Brain microvascular endothelial cell (primary cell): ENCODE measurements around the gene TTC39B.
"Not testable (repeated sequence)": the region's sequence is repeated elsewhere in the genome, so short reads cannot be mapped to it uniquely, and the experiment has no call there.

Experiments used
- DNase-seq: peaks from one replicate; pipeline ENCODE4 v3.0.0-alpha.2; 2020
- H3K27ac ChIP-seq: fragments of 250-450 bp; sonication (Bioruptor Pico); 2 replicates; pipeline ENCODE4 v1.5.1; 2020; ENCODE audit warnings: mild to moderate bottlenecking, moderate library complexity
- H3K27me3 ChIP-seq: fragments of 250-450 bp; sonication (Bioruptor Pico); replicated peaks from 2 replicates; pipeline ENCODE4 v1.5.1; 2020; ENCODE audit warnings: mild to moderate bottlenecking
- H3K36me3 ChIP-seq: fragments of 250-450 bp; sonication (Bioruptor Pico); replicated peaks from 2 replicates; pipeline ENCODE4 v1.5.1; 2020; ENCODE audit warnings: mild to moderate bottlenecking
- H3K4me3 ChIP-seq: 2 replicates; pipeline ENCODE4 v1.5.1; 2011; ENCODE audit warnings: low read depth, mild to moderate bottlenecking, control low read depth, low read length, moderate library complexity
- CTCF ChIP-seq: IDR thresholded peaks from 2 replicates; pipeline ENCODE4 v1.5.1; 2011; ENCODE audit warnings: low read depth, mild to moderate bottlenecking, moderate library complexity, low read length, control low read depth, inconsistent platforms; ENCODE audit errors: missing control alignments
- in situ Hi-C: cut with HindIII; loops from 2 replicates; pipeline ENCODE4 v1.10.0; 2017; ENCODE audit warnings: low sequenced_read_pairs, low pct_ligation_motif_present

Gene TTC39B

GRCh38 chr9:15239816-15240215 lies 67.2 kb downstream of the TTC39B start:
- Histone ChIP-seq H3K27me3 (no peaks in the 10 kb centered on the region), H3K27ac (no peak overlapping the region), H3K4me3 (no peak overlapping the region), H3K36me3 (no peaks in the 10 kb centered on the region)
- no peak for TF ChIP-seq CTCF
- in situ Hi-C loops, result no loop called here
- no peak for DNase-seq

- Histone ChIP-seq H3K36me3 (no peaks in the 10 kb centered on the region), H3K27me3 (no peaks in the 10 kb centered on the region), H3K4me3 (no peak overlapping the region), H3K27ac (no peak overlapping the region)
- in situ Hi-C loops, result no loop called here
- no peak for TF ChIP-seq CTCF
- no peak for DNase-seq
These were observed 68.4 kb downstream of the TTC39B start for GRCh38 chr9:15238646-15239045.

- Histone ChIP-seq H3K4me3 (no peak overlapping the region), H3K36me3 (no peaks in the 10 kb centered on the region), H3K27me3 (no peaks in the 10 kb centered on the region), H3K27ac (no peak overlapping the region)
- no peak for DNase-seq
- in situ Hi-C loops, result no loop called here
- TF ChIP-seq CTCF, result no peak
These were observed 71.4 kb downstream of the TTC39B start for GRCh38 chr9:15235658-15236057.

GRCh38 chr9:15233941-15234490 lies 73.0 kb downstream of the TTC39B start:
- DNase-seq, in situ Hi-C loops, H3K27ac ChIP-seq: not testable (repeated sequence)

GRCh38 chr9:15232706-15233280 lies 74.2 kb downstream of the TTC39B start:
- H3K27me3 ChIP-seq, H3K4me3 ChIP-seq, in situ Hi-C loops, H3K27ac ChIP-seq, H3K36me3 ChIP-seq, DNase-seq: not testable (repeated sequence)

More at GRCh38 chr9:15233941-15234490, 73.0 kb downstream of the TTC39B start:
- H3K36me3 ChIP-seq, H3K4me3 ChIP-seq, H3K27me3 ChIP-seq: not testable (repeated sequence)

GRCh38 chr9:15231788-15232635 lies 75.0 kb downstream of the TTC39B start:
- Histone ChIP-seq H3K36me3 (no peaks in the 10 kb centered on the region), H3K4me3 (no peak overlapping the region), H3K27me3 (no peaks in the 10 kb centered on the region), H3K27ac (no peak overlapping the region)
- DNase-seq, result no peak
- in situ Hi-C loops, result no loop called here
- TF ChIP-seq CTCF, result peak; percentile 78
